ENCODE results near the gene FAM111B.
"Not testable (repeated sequence)": the region's sequence is repeated elsewhere in the genome, so short reads cannot be mapped to it uniquely, and the experiment has no call there.

Gene FAM111B

GRCh38 chr11:59097113-59097708 is 9.8 kb upstream of the FAM111B start:
- DNase-seq: peak in 23 of 56 donors; percentile 2 to 67 (median 15)

DNA sequence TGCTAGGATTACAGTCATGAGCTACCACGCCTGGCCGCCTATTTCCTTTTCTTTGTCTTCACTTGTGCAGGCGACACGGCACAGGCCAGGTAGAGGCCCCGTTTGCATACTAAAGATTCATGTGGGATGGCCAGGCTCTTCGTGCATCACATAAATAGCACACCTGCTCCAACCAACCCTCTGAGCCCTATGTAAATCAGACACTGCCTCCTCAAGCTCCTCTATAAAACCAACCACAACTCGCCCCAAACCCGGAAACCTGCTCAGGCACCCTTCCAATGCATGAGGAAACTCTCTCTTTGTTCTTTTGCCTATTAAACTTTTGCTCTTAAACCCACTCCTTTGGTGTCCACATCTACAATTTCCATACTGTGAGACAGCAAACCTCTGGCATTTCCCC is 9.1 kb upstream of the FAM111B start:
- not testable (repeated sequence) for DNase-seq

GRCh38 chr11:59102259-59102765 is 4.7 kb upstream of the FAM111B start:
- DNase-seq: peak in 21 of 56 donors; percentile 2 to 44 (median 15)

- not testable (repeated sequence) for DNase-seq
These were observed 684 bp downstream of the FAM111B start for GRCh38 chr11:59107721-59108120.

DNA sequence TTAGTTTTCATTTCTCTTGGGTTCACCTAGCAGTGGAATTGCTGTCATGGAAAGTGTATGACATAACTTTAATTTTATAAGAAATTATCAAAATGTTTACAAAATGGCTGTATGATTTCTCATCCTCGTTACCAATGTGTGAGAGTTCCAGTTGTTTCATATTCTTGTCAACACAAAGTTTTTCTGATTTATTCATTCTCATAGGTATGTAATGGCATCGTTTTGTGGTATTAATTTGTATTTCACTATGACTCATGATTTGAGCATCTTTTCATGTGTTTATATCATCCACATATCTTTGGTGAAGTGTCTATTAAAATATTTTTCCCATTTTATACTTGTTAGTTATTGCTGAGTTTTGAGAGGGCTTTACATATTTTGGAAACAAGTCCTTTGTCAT is 5.5 kb downstream of the FAM111B start:
- no peak for DNase-seq

- no peak for DNase-seq
These were observed 7.3 kb downstream of the FAM111B start for GRCh38 chr11:59114344-59114743.

DNA sequence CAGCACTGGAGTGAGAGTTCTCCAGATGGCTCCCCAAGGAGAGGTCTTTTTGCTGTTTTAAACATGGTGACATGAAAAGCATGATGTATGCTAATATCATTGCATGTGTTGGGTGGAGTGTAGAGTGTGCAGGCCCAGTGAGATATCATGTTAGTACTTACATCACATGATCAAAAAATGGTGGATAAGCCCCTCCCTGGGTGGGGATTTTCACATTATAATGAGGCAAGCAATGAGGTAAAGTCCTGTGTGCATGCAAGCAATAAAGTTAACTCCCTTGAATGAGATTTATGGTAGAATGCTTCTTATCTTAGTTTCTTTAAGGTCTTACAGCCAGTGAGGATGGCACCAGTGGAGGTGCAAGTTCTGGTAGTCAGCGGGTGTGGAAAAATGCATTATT is 8.5 kb downstream of the FAM111B start:
- DNase-seq: no peak

DNA sequence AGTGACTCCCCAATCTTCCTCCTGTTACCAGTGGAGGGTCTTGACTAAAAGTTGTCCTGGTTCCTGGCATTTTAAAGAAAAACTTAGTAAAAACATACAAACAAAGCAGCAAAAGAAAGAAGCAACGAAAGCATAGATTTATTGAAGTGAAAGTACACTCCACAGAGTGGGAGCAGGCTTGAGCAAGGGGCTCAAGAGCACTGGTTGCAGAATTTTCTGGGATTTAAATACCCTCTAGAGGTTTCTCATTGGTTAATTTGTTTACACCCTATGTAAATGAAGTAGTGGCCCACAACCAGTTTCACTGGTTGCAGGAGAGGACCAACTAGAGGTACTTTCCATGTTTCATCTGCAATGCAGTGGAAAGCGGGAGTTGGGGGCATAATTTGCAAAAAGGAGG is 10.7 kb downstream of the FAM111B start:
- no peak for DNase-seq

- no peak for DNase-seq
These were observed 12.8 kb downstream of the FAM111B start for GRCh38 chr11:59119826-59120225.

DNA sequence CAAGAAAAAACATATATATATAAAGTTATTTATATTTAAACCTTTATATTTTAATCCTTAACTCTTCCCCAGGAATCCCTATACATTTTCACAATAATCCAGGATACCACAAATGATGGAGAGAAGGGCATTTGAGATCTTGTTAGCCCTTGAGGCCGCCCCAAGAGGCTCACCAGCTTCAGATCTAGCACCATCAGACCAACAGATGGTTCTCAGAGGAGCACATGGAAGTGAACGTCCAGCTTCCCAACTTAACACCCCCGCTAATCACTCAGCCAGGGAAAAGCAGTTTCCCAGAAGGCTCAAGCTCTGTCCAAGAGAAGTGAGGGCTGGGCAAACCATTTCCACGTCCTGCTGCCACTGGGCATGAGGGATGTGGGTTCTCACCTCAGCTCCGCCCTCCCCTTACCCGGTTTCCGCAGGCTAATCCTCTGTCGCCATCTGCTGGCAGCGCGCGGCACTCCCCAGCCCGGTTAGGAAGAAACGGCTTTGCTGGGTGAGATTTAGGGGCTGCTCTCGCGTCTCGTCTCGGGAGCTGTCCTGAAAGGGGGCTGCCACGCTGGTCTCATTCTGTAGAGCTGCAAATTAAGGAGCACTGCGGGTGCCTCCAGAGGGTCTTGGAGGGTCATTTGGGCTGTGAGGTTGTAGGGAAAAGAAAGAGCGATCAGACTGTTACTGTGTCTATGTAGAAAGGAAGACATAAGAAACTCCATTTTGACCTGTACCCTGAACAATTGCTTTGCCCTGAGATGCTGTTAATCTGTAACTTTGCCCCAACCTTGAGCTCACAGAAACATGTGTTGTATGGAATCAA is 28.8 kb downstream of the FAM111B start:
- DNase-seq: peak in 53 of 56 donors; percentile 6 to 85 (median 53)

DNA sequence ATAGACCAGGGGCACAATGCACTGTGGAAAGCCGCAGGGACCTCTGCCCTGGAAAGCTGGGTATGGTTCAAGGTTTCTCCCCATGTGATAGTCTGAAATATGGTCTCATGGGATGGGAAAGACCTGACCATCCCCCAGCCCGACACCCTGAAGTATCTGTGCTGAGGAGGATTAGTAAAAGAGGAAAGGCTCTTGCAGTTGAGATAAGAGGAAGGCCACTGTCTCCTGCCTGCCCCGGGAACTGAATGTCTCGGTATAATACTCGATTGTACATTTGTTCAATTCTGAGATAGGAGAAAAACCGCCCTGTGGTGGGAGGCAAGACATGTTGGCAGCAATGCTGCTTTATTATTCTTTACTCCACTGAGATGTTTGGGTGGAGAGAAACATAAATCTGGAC is 29.5 kb downstream of the FAM111B start:
- not testable (repeated sequence) for DNase-seq

- DNase-seq: no peak
These were observed 30.2 kb downstream of the FAM111B start for GRCh38 chr11:59137190-59137589.

DNA sequence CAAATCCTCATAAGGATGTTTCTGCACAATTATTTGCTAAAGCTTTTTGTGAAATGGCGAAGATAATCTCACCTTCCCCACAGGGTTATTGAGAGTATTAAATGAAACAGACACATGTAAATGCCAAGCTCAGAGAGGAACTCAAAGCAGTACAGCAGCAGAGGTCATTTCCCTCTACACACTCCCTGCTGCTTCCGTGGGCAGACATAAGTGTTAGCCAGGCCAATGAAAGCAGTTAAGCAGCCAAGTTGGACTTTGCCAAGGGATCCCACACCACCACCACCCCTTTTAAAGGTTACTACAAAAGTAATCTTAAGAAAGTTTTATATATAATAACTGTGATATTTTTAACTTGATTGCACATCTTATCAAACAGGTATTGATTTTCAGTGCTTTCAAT is 31.6 kb downstream of the FAM111B start:
- DNase-seq: no peak

- no peak for DNase-seq
These were observed 34.2 kb downstream of the FAM111B start for GRCh38 chr11:59141191-59141590.

DNA sequence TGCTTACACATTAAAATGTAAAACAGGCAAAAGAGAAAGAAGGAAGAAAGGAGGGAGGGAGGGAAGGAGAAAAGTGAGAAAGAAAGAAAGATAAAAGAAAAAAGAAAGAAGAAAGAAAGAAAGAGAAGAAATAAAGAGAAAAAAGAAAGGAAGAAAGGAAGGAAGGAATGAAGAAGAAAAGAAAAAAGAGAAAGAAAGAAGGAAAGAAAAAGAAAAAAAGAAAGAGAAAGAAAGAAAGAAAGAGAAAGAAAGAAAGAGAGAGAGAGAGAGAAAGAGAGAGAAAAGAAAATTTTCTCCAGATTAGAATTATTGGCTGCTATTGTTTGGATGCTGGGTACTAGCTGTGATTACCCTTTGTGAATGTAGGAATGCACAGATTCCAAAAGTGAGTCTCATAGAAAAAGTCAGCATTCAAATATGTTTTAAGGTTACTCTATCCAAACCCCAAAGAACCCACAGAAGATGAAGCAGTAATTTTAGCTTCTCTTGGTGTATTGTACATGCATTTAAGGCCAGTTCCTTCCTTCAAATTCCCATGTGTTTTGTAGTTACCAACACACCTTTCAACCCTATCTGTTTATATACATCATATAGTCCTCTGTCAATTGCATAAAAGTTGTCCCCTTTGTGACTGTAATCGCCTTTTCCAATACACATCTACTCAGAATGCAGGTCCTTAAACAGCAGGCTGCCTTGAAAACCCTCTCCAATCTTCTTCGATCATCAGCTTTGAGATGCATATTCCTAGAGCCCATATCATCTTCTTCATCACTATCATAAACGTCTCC is 34.8 kb downstream of the FAM111B start:
- DNase-seq: no peak

- DNase-seq: peak in 53 of 56 donors; percentile 7 to 87 (median 63)
These were observed 35.8 kb downstream of the FAM111B start, which contains the start of gene FAM111A for GRCh38 chr11:59142530-59143507. Gene FAM111A (plus strand): TSS chr11:59142856. CDS start chr11:59148873, 6,017 bp downstream.

- DNase-seq: no peak
These were observed 37.1 kb downstream of the FAM111B start for GRCh38 chr11:59144096-59144495.

- DNase-seq: peak in 40 of 56 donors; percentile 5 to 56 (median 26)
These were observed 37.7 kb downstream of the FAM111B start for GRCh38 chr11:59144579-59145345.

DNA sequence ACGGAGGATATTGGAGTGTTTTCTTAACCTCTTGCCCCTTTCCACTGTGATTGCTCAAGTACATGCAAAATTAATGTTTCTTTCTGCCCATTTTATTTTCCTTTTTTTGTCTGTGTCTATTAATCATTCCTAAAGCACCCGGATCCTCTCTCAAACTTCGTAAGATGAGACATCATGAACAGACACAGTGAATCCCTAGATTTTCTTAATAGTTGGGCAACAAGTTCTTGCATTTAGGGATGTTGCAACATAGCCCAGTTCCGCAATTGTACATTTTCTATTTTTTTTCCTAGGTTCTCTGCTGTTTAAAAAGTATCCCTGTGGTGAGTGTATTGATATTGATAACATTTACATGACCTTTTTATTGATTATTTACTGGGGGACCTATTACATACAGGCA is 38.5 kb downstream of the FAM111B start:
- no peak for DNase-seq

DNA sequence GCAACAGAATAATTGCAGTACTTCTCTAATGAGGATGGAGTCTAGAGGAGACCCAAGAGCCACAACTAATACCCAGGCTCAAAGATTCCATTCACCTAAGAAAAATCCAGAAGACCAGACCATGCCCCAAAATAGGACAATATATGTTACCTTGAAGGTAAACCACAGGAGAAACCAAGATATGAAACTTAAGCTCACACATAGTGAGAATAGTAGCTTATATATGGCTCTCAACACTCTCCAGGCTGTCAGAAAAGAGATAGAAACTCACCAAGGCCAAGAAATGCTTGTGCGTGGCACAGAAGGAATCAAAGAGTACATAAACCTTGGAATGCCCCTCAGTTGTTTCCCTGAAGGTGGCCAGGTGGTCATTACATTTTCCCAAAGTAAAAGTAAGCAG is 44.7 kb downstream of the FAM111B start:
- DNase-seq: no peak
